Progenitor cell of endocrine pancreas (in vitro differentiated cells): Measurements from ENCODE around the gene HOXD4. TPM values are rescaled to one million over a fixed set of nuclear protein-coding genes. Genes with fewer than 3 reads are reported as not detected.

Experiments used
- DNase-seq: peaks from one replicate; pipeline ENCODE4 v3.0.0; 2021; ENCODE audit warnings: low spot score; ENCODE audit not compliant: unreplicated experiment
- H3K27ac Mint-ChIP-seq: 2 replicates; pipeline ENCODE4 v1.8.0; 2021; ENCODE audit warnings: mild to moderate bottlenecking, moderate library complexity, mixed read lengths
- H3K27me3 Mint-ChIP-seq: 2 replicates; pipeline ENCODE4 v1.8.0; 2021; ENCODE audit warnings: mixed read lengths
- H3K36me3 Mint-ChIP-seq: 2 replicates; pipeline ENCODE4 v1.8.0; 2022; ENCODE audit warnings: mixed read lengths; ENCODE audit not compliant: insufficient read depth
- H3K4me1 Mint-ChIP-seq: 2 replicates; pipeline ENCODE4 v1.8.0; 2021; ENCODE audit warnings: low read depth, mixed read lengths
- H3K4me3 Mint-ChIP-seq: 2 replicates; pipeline ENCODE4 v1.8.0; 2021; ENCODE audit warnings: low read depth, mild to moderate bottlenecking, moderate library complexity, mixed read lengths
- H3K9me3 Mint-ChIP-seq: 2 replicates; pipeline ENCODE4 v1.8.0; 2021; ENCODE audit warnings: low read depth, mixed read lengths
- total RNA-seq: library from RNA; stranded (reverse); gene quantifications from 2 replicates; pipeline ENCODE4 v1.2.1, GENCODE V29; 2021
- TF ChIP-seq, protein P1 (sequence below): fragments of 200-600 bp; sonication (generic); IDR thresholded peaks from one replicate; pipeline ENCODE4 v1.5.0; 2021; ENCODE audit warnings: antibody characterized with exemption, mild to moderate bottlenecking; ENCODE audit not compliant: unreplicated experiment

HOXD4 gene
- total RNA-seq, 1 donor from 2014 or later = not detected

DNA sequence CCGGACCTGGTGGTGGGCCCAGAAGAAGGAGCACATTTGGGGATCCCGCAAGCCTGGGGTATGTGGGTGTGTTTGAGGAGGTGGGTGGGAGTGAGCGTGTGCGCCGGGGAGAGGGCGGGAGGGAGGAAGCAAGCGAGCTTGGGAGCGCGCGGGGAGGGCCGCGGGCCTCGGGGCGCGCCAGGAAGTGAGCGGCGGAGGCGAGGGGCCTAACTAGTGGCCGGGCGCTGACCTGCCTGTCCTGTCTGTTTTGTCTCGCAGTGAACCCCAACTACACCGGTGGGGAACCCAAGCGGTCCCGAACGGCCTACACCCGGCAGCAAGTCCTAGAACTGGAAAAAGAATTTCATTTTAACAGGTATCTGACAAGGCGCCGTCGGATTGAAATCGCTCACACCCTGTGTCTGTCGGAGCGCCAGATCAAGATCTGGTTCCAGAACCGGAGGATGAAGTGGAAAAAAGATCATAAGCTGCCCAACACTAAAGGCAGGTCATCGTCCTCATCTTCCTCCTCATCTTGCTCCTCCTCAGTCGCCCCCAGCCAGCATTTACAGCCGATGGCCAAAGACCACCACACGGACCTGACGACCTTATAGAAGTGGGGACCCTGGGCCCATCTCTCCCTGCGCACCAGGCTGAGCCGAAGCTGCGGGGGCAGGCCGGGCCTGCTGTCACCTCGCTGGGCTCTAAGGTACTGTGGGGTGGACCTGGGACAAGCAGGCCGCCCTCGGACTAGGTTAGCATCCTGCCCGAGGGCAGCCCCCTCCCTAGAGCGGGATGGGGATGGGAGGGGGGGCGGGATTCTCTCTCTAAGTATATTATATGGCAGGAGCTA lies 1.2 kb downstream of the HOXD4 start:
- H3K27ac Mint-ChIP-seq = no peak overlapping the region

GRCh38 chr2:176154576-176155252 lies 3.4 kb downstream of the HOXD4 start:
- TF ChIP-seq, protein P1, sequence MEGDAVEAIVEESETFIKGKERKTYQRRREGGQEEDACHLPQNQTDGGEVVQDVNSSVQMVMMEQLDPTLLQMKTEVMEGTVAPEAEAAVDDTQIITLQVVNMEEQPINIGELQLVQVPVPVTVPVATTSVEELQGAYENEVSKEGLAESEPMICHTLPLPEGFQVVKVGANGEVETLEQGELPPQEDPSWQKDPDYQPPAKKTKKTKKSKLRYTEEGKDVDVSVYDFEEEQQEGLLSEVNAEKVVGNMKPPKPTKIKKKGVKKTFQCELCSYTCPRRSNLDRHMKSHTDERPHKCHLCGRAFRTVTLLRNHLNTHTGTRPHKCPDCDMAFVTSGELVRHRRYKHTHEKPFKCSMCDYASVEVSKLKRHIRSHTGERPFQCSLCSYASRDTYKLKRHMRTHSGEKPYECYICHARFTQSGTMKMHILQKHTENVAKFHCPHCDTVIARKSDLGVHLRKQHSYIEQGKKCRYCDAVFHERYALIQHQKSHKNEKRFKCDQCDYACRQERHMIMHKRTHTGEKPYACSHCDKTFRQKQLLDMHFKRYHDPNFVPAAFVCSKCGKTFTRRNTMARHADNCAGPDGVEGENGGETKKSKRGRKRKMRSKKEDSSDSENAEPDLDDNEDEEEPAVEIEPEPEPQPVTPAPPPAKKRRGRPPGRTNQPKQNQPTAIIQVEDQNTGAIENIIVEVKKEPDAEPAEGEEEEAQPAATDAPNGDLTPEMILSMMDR = no peak
- Mint-ChIP-seq H3K4me1 (peaks cover 1% of the 10 kb centered on the region), H3K9me3 (no peaks in the 10 kb centered on the region), H3K4me3 (no peak overlapping the region), H3K36me3 (no peaks in the 10 kb centered on the region), H3K27ac (no peak overlapping the region), H3K27me3 (peaks cover 93% of the 10 kb centered on the region)
- DNase-seq = no peak

More for the DNA sequence above, 1.2 kb downstream of the HOXD4 start:
- Mint-ChIP-seq H3K9me3 (no peaks in the 10 kb centered on the region), H3K27me3 (peaks cover 94% of the 10 kb centered on the region), H3K4me3 (no peak overlapping the region), H3K36me3 (no peaks in the 10 kb centered on the region), H3K4me1 (peaks cover 1% of the 10 kb centered on the region)
- TF ChIP-seq, protein P1 = no peak
- DNase-seq = no peak

DNA sequence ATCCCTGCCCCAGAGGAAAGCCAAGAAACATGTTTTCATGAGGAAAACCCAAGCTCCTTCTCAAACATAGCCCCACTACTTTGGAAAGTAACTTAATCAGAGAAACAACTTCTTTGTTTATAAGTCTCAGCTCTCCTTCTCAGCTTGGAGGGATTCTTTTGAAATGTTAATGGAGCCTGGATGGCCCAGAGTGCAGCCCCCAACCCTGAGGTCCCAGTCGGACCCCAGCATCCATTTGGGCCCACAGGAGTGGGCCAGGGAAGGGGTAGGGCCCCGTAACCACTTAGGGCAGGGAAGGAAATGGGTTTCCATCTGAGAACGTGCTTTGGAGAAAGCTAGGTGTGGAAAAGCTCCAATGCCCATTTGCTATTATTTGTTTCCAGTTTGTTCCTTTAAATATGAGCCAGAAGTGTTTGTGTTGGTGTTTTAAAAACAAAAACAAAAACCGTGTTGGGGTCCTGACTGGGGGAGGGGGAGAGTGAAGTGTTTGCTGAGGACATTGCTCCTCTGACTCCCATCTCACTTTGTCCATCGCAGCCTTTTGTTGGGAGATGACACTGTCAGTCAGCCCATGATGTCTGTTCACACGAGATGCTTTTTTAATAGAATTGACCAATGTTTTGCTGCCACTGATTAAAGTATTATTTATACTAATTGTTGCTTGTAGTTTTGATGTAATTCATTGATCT lies 4.2 kb downstream of the HOXD4 start:
- peaks cover 91% of the 10 kb centered on the region for H3K27me3 Mint-ChIP-seq
- no peak overlapping the region for H3K4me3 Mint-ChIP-seq
- no peak overlapping the region for H3K27ac Mint-ChIP-seq
- no peaks in the 10 kb centered on the region for H3K9me3 Mint-ChIP-seq
- H3K4me1 Mint-ChIP-seq = peaks cover 1% of the 10 kb centered on the region
- TF ChIP-seq, protein P1 = no peak
- no peak for DNase-seq
- H3K36me3 Mint-ChIP-seq = no peaks in the 10 kb centered on the region

DNA sequence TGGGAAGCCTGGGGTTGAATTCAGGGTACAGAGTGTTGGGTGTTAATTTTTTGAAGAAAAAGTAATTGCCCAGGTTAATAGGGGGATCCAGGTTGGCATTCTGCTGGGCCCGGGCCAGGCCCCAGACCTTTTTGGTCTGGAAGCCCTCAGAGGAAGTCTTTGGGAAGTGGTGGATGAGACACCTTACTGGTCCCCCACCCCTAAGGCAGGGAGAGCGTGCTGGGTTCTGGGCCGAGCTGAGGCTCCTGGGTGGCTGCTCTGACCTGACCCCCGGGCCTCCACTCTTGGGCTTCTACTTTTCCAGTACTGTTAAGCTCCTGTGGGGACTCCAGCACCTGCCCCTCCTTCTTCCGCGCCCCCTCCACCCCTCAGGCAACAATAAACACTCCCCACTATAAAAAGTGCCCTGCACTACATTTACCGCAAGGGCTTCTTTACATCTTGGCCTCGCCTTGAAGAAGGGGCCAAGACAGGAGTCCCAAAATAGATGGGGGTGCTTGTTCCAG lies 5.0 kb downstream of the HOXD4 start:
- Mint-ChIP-seq H3K27me3 (peaks cover 91% of the 10 kb centered on the region), H3K9me3 (no peaks in the 10 kb centered on the region), H3K4me1 (peaks cover 1% of the 10 kb centered on the region), H3K4me3 (no peak overlapping the region), H3K27ac (no peak overlapping the region), H3K36me3 (no peaks in the 10 kb centered on the region)
- DNase-seq = no peak
- TF ChIP-seq, protein P1 = no peak
